Middle frontal gyrus (tissue), 1 donor: ENCODE measurements around the gene SPON1.
"Not testable (repeated sequence)": the region's sequence is repeated elsewhere in the genome, so short reads cannot be mapped to it uniquely, and the experiment has no call there.

Experiments used
- DNase-seq: peaks from one replicate; pipeline ENCODE4 v3.0.0-alpha.2; 2015; ENCODE audit warnings: low spot score; ENCODE audit errors: extremely low spot score

SPON1 gene

GRCh38 chr11:14267861-14268635, 305.5 kb downstream of the SPON1 start:
- DNase-seq, result no peak

DNA sequence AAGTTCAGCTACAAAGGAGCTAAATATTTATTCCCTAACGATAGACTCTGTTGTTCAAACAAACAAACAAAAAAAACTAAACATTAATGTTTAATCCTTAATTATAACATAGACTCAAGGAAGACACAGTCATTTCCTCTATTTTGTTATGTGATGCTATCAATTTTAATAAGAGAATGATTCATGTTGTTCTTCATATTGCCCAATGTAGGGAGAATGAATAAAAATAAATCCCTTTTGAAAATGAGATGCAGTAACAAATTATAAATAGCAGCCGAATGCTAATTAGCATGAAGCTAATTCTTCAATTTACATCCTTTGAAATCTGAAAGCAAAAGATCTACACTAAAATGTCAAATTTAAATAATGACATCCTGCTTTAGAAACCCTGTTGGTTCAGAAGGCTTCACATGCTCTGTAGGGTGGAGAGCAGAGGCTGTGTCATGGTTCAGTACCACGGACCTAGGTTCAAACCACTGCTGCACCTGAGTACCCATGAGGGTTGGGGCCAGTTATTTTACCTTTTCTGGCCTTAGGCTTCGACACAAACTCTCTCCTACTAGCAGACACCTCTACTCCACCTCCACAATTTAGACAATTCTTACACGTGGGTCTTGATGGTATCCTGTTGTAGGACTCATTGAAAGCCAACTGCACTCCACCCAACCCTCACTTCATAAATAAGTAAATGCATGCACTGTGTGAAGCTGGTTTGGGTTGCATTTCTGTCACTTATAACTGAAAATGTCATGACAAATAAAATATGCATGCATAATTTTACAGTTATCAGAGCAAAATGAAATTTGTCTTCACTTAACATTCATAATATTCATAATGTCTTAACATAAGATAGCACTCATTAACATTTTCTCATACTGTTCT, 307.4 kb downstream of the SPON1 start:
- DNase-seq, result no peak

DNA sequence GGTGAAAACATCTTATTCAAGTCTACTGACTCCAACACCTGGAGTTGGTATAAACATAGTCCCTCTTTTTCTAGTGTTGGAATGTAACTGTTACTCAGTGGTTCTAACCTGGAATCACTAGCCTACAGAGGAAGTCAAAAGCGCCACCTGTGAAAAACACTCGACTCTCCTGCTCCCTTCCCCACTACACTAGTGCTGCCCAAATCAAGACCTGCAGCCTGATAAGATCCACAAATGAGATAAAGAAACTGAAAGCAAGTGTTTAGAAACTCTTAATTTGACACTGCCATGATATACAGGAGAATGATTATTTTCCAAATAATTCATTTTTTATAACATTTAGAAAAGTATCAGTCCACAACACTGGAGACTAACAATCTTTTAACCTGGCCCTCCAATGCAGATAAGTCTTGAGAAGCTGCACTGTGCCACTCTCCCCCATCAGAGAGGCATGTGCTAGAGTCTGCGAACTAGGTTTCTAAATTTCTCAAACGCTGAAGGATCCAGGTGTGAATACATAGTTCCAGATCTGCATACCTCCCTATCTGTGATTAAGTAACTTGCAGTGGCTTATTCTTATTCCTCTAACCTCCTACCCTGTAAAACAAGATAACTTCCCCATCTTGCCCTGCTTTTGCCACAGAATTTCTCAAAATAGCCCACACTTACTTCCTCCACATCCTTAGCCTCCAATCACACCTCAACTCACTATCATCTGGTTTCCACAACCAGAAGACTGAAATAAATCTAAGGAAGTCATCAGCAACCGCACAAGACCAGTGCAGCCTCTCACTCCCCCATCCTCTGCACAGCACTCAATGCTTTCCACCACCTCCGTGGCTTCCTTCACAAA, 308.4 kb downstream of the SPON1 start:
- DNase-seq, result no peak

DNA sequence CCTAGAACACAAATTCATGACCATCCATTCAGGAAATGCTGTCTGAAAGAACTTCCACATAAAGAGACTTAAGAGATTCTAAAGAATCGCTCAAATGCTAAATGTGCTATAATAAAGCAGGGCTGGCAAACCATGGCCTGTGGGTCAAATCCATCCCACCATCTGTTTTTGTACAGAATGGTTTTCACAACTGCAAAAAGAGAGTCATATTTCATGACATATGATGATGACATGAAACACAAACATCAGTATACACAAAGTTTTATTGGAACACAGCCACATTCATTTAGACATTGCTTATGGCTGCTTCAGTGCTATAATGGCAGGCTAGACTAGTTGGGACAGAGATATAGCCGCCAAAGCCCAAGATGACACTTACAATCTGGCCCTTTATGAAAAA, 311.4 kb downstream of the SPON1 start:
- no peak for DNase-seq

GRCh38 chr11:14275076-14275475, 312.6 kb downstream of the SPON1 start:
- DNase-seq, result no peak

DNA sequence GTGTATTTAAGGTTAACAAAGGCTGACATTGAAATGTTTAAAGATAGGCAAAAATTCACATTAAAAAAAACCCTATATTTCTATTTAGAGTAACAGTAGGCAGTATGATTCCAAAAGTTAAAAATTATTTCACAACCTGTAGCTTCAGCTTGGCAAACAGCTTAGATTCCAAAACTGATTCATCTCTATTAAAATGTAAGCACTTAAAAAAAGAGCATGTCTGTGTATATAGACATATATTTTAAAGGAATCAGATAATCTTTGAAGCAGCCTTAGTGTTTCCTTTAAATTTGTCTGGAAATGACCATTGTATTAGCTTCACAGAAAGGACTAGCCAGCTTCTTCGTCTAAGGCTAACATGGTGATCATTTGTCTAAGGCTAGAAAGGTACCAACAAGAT, 316.3 kb downstream of the SPON1 start:
- DNase-seq, result not testable (repeated sequence)

- DNase-seq, result no peak
Measured at GRCh38 chr11:14288189-14288935, 325.8 kb downstream of the SPON1 start.

DNA sequence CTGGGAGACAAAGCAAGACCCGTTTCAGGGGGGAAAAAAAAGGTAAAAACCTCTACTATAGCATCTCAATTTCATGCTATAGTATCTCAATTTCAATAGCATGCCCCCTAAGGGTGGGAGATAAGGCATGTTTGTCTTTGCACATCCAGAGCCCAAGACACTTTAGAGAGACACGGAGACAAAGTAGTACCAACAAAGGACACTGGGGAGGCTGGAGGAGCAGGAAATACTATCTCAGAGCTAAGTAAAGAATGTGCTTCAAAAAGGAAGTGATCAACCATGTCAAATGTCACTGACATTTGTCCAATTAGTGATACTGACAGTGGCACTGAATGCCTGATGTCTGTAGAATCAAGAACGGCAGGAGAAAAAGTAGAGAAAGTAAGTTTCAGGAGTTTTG, 327.9 kb downstream of the SPON1 start:
- no peak for DNase-seq

DNA sequence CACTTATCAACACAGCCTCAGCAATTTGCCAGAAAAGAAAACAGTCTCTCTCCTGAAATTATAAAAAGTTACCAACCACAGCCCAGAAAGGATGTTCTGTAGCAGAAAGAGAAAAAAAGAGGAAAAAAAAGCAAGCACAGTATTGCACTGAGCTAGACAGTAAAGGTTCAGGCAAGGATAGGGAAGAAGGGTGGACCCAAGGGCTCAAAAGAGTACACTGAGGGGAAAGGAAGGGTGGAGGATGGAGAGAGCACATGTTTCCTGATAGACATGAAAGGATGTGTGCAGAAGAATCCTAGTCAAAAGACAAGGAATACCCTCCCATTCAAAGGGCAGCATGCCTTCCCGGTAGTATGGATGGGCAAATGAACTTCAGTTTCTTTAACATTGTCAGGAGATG, 337.4 kb downstream of the SPON1 start:
- DNase-seq, result no peak

- peak; percentile 26 for DNase-seq
Measured at GRCh38 chr11:14300661-14301304, 338.3 kb downstream of the SPON1 start.

DNA sequence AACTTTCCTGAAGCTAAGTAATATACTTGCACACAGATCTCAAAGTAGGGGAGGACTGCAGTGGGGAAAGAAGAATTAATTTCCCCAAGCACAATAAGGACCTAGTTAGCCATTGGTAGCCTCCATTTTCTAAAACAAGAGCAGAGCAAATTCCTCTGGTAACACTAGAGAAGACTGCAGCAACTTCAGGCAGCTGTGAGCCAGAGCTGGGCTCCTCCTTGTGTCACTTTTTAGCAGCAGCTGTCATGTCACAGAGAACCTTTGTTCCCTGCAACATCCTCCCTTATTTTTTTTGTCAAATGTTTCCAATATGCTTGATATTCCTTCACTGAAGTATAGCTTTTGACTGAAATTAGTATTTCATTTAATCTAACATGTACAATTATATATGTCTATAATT, 342.1 kb downstream of the SPON1 start:
- DNase-seq, result no peak

DNA sequence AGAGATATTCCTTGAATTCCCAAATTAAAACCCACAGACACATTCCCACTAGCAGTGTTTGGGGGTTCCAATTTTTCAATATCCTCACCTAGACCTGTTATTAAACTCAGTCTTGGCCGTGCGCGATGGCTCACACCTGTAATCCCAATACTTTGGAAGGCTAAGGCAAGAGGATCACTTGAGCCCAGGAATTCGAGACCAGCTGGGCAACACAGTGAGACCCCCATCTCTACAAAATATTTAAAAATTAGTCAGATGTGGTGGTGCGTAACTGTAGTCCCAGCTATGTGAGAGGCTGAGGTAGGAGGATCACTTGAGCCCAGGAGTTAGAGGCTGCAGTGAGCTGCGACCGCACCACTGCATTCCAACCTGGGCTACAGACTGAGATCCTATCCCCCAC, 343.1 kb downstream of the SPON1 start:
- DNase-seq, result no peak

GRCh38 chr11:14306481-14306880, 344.0 kb downstream of the SPON1 start:
- no peak for DNase-seq

DNA sequence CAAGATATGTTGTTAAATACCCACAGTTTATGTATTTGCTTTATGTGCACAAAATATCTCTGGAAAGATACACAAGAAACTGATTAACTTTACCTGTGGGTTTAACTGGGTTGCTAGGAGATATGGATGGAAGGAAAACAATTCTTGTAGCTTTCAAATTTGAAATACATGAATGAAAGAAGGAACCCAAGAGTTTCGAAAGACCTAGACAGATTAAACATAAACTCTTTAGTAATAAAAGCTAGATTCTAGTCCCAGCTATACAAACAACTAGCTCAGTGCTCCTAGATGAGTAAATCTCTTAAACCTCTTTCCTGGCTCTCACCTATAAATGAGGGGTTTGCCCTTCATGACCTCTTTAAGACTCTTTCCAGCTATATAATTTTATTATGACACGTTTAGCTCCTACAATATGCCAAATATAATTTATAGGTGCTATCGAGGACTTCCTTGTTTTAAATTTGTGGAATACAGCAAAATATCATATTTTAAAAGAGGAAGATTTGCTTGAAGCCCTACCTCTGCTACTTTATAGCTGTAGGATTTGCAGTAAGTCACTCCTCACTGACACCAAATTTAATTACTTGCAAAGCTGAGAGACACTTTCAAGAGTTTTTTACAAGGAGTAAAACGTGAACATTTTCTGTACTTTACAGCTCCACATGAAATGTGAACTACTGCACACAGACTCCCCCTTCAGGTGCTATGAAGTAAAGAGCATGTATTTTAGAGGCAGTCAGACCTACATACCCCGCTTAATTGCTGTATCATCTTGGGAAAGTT, 345.8 kb downstream of the SPON1 start:
- no peak for DNase-seq

GRCh38 chr11:14308897-14309387, 346.4 kb downstream of the SPON1 start:
- DNase-seq, result no peak

- no peak for DNase-seq
Measured at GRCh38 chr11:14309425-14310192, 347.1 kb downstream of the SPON1 start.

GRCh38 chr11:14310679-14311078, 348.2 kb downstream of the SPON1 start:
- DNase-seq, result no peak

DNA sequence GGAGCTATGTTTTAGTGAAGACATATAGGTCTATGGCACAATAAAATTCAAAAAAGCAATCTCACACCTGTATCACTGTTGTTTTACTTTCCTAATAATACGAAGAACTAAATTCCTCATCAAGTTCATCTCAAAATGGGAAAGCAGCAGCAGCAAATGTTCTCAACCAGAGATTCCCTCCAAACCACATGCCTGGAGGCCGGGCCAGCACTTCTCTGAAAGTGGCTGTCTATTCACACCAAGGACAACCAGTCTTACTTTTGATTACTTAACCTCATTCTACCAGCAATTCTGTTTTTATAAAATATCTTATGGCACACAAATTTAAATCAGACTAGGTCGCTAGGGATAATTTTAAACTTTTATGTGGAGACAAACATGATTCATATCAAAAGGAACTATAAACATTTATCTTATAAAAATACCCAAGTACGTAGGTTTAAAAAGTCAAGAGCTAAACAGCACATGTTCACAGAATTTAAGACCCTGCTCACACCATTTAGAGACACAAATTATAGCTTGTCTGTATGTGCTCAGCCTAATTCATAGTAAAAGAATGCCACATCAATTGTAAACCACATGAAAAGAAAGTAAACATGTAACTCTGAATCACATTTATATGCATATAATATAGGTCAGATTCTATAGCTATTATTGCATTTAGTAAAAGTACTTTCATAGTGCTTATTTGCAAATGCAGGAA, 350.4 kb downstream of the SPON1 start:
- DNase-seq, result no peak
